WTC11 (cell line): ENCODE data around the gene VILL.

ENCODE experiments used
- CTCF ChIP-seq: fragments of 200-600 bp; IDR thresholded peaks from 2 replicates; pipeline ENCODE4 v1.8.0; 2022; ENCODE audit warnings: antibody characterized with exemption
- FOXJ3 ChIP-seq: sonication (generic); formaldehyde crosslinking; IDR thresholded peaks from 2 replicates; pipeline ENCODE4 v1.9.0; 2021; ENCODE audit warnings: missing genetic modification reagents, mild to moderate bottlenecking, borderline replicate concordance
- SMAD3 ChIP-seq: sonication (generic); formaldehyde crosslinking; IDR thresholded peaks from 2 replicates; pipeline ENCODE4 v1.8.0; 2022; ENCODE audit warnings: missing genetic modification reagents, mild to moderate bottlenecking, borderline replicate concordance
- ZNF423 ChIP-seq: fragments of 250-450 bp; sonication (Bioruptor Pico); IDR thresholded peaks from 2 replicates; pipeline ENCODE4 v2.1.2; 2022; ENCODE audit warnings: mild to moderate bottlenecking, moderate library complexity
- ZSCAN18 ChIP-seq: fragments of 250-450 bp; sonication (Bioruptor Pico); IDR thresholded peaks from 2 replicates; pipeline ENCODE4 v2.1.2; 2022; ENCODE audit warnings: mild to moderate bottlenecking, moderate library complexity
- TF ChIP-seq, protein P1 (sequence below): sonication (generic); formaldehyde crosslinking; IDR thresholded peaks from 2 replicates; pipeline ENCODE4 v1.8.0; 2022; ENCODE audit warnings: mild to moderate bottlenecking, missing genetic modification reagents

DNA sequence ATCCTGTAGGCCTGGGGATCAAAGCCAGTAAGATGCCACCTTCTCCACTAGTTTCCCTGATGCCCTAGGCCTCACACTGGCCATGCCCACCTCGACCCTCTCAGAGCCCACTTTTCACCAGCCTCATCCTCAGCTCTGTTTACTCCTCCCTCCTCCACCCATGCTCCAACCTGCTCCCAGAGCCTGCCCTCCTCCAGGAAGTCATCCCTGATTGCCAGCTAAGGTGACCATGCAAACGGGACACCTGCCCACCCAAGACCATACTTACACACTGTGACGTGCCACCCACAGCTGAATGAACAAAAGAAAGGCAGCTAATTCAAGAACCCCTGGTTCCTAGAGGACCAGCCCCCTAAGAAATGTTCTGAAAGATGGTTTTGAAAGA is 29.7 kb downstream of the VILL start:
- TF ChIP-seq, protein P1, sequence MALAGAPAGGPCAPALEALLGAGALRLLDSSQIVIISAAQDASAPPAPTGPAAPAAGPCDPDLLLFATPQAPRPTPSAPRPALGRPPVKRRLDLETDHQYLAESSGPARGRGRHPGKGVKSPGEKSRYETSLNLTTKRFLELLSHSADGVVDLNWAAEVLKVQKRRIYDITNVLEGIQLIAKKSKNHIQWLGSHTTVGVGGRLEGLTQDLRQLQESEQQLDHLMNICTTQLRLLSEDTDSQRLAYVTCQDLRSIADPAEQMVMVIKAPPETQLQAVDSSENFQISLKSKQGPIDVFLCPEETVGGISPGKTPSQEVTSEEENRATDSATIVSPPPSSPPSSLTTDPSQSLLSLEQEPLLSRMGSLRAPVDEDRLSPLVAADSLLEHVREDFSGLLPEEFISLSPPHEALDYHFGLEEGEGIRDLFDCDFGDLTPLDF (CRISPR knock-in tag), result no peak
- TF ChIP-seq ZNF423 (CRISPR knock-in tag) (no peak), SMAD3 (CRISPR knock-in tag) (no peak), FOXJ3 (no peak), CTCF (no peak), ZSCAN18 (CRISPR knock-in tag) (no peak)
